ENCODE data around the gene LMBRD1.
"Not testable (repeated sequence)": the region's sequence is repeated elsewhere in the genome, so short reads cannot be mapped to it uniquely, and the experiment has no call there.

Gene LMBRD1

GRCh38 chr6:69796642-69797390 lies at the start of gene LMBRD1:
Gene LMBRD1 (minus strand): TSS chr6:69797010. CDS start chr6:69796881, 129 bp downstream.
- peak; percentile 73 for DNase-seq

- DNase-seq: no peak
Observed at GRCh38 chr6:69846312-69846711, 49.5 kb upstream of the LMBRD1 start.

GRCh38 chr6:69843189-69843588 lies 46.4 kb upstream of the LMBRD1 start:
- no peak for DNase-seq

- DNase-seq: no peak
Observed at GRCh38 chr6:69841862-69842261, 45.1 kb upstream of the LMBRD1 start.

GRCh38 chr6:69835414-69836179 lies 38.8 kb upstream of the LMBRD1 start:
- DNase-seq: no peak

GRCh38 chr6:69832558-69832957 lies 35.7 kb upstream of the LMBRD1 start:
- DNase-seq: no peak

- no peak for DNase-seq
Observed at GRCh38 chr6:69827276-69827893, 30.6 kb upstream of the LMBRD1 start.

- DNase-seq: no peak
Observed at GRCh38 chr6:69825904-69826303, 29.1 kb upstream of the LMBRD1 start.

- not testable (repeated sequence) for DNase-seq
Observed at GRCh38 chr6:69824355-69824754, 27.5 kb upstream of the LMBRD1 start.

GRCh38 chr6:69820438-69820837 lies 23.6 kb upstream of the LMBRD1 start:
- DNase-seq: no peak

GRCh38 chr6:69820018-69820417 lies 23.2 kb upstream of the LMBRD1 start:
- DNase-seq: no peak

GRCh38 chr6:69819138-69819537 lies 22.3 kb upstream of the LMBRD1 start:
- no peak for DNase-seq

GRCh38 chr6:69818223-69818930 lies 21.6 kb upstream of the LMBRD1 start:
- no peak for DNase-seq

GRCh38 chr6:69817358-69817757 lies 20.5 kb upstream of the LMBRD1 start:
- DNase-seq: no peak

- no peak for DNase-seq
Observed at GRCh38 chr6:69816569-69816968, 19.8 kb upstream of the LMBRD1 start.

GRCh38 chr6:69816026-69816425 lies 19.2 kb upstream of the LMBRD1 start:
- no peak for DNase-seq

- DNase-seq: no peak
Observed at GRCh38 chr6:69813508-69813907, 16.7 kb upstream of the LMBRD1 start.

- DNase-seq: no peak
Observed at GRCh38 chr6:69812746-69813427, 16.1 kb upstream of the LMBRD1 start.

- no peak for DNase-seq
Observed at GRCh38 chr6:69802995-69803394, 6.2 kb upstream of the LMBRD1 start.

GRCh38 chr6:69801711-69802110 lies 4.9 kb upstream of the LMBRD1 start:
- DNase-seq: no peak

- DNase-seq: no peak
Observed at GRCh38 chr6:69801225-69801624, 4.4 kb upstream of the LMBRD1 start.

- not testable (repeated sequence) for DNase-seq
Observed at GRCh38 chr6:69798796-69799195, 2.0 kb upstream of the LMBRD1 start.

Data from NCI-H2081 treated with DMSO at 0.1 percent for 48 hours (cell line).